Hepatocyte (in vitro differentiated cells): Measurements from ENCODE around the gene ZNF184.

Source experiments
- CTCF ChIP-seq: fragments of 200-600 bp; sonication (generic); IDR thresholded peaks from 2 replicates; pipeline ENCODE4 v1.5.1; 2016; ENCODE audit warnings: antibody characterized with exemption, mild to moderate bottlenecking; ENCODE audit not compliant: poor library complexity
- EZH2phosphoT487 ChIP-seq: fragments of 200-600 bp; sonication (generic); IDR thresholded peaks from one replicate; pipeline ENCODE4 v1.6.1; 2018; ENCODE audit warnings: antibody characterized with exemption, mild to moderate bottlenecking, low read depth, moderate library complexity; ENCODE audit not compliant: unreplicated experiment, severe bottlenecking

- TF ChIP-seq CTCF (no peak), EZH2phosphoT487 (no peak)
Measured at GRCh38 chr6:27474672-27475071, 1.8 kb upstream of the ZNF184 start.
